ENCODE results near the gene SPAG17.

Gene SPAG17

DNA sequence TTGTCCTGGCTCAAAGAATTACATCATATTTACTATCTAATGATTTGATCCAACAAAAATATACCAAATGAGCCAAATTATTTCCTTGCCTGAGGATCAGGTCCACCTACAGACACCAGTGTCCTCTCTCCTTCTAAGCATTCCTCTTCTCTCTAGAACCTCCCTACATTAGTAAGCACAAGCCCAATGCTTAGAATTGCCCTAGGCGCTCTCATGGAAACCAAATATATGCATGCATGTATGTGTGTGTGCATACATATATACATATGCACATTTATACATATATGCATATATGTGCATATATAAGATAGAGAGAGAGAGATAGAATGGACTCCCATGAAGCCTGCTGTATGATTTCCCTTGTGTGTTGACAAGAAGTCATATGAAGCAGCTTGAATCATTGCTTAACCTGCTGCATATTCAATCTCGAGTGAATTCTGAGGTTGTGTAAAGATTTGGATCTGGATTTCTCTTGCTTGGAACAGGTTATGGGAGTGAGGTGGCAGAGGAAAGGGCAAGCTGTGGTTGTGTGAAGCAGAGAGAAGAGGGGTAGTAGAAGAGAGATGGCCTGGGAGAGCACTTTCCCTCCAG, 66.1 kb downstream of the SPAG17 start:
- no peak for DNase-seq (ENCODE audit: low read depth)

- DNase-seq (ENCODE audit: low read depth) = no peak
Measured at GRCh38 chr1:118118469-118118868, 66.6 kb downstream of the SPAG17 start.

DNA sequence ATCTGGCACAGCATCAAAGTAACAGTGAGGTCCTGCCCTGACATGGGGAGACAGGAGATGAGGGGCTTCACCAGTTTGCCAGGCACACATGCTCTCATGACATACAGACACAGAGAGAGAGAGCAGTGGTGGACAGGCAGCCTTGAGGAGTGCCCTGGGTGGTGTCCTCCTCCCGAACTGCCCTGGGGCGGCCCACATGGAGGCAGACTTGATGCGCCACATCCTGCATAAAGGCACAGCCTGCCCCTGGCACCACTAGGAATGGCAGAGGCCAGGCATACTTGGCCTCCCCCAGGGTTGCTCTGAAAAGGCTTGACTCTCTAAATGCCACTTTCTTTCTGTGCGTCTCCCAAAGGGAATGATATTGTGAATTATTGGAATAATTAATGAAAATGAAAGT, 67.5 kb downstream of the SPAG17 start:
- no peak for DNase-seq (ENCODE audit: low read depth)

DNA sequence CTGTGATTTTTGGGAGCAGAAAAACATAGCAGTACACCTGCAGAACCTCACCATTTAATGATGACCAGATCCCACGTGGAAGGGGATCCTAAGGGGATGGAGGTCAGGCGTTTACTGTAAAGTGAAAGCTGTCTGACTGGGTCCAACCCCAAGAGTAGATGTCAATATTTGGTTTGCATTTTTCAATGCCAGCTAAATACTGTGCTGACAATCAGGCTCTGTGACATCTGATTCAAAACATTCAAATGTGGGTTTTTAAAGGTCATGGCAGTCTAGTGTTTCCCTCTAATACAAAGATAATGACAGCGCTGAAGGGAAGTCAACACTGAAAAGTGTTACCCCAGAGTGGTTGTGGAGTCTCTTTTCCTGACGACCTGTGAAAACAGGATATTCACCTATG, 68.1 kb downstream of the SPAG17 start:
- DNase-seq (ENCODE audit: low read depth) = no peak

DNA sequence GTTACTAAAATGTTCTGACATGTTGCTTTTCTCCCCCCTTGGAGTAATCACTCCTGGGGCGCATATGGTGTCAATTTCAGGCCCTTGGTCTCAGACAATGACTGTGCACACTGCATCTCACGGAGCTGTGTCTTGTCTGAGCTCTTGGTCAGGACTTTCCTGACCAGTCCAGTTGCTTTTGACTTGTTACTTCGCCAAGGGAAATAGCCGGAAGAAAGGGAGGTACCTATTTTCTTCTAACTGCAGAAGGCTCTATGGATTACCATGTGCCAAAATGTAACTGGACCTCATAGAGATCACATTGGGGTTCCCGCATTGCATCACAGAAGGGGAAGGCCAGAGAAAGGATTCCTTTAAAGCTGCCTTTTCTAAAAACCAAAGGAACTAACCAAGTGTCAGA, 68.6 kb downstream of the SPAG17 start:
- DNase-seq (ENCODE audit: low read depth) = no peak

DNA sequence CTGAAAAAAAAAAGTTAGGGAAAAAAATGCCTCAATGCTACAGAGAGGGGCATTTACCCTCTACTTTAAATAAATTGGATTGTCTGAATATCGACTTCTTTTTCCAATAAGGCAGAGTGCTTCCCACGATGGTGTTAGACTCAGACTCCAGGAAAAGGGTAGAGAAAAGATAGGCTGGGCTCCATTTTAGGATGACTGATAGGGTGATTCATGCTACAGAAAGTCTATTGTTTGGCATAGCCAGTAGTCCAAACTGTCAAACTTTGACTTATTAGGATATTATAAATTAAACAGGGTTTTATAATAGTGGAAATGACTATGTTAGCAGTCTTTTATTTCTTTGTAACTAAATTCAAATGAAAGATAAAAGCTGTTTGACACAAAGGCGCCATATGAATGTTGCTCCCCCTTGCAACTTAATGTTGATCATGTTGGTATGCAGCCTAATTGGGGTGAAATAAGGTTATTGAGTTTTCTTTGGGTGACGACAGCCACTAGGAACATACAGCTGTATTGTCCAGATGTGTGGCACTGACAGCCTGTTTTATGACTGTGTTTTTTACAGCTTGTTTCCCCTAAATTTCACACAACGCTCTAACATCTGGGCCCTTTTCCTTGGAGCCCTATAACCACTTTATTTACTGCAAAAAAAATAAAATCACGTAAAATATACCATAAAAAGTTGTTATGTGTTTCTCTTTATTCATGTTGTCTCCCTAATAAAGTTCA, 69.3 kb downstream of the SPAG17 start:
- no peak for DNase-seq (ENCODE audit: low read depth)

DNA sequence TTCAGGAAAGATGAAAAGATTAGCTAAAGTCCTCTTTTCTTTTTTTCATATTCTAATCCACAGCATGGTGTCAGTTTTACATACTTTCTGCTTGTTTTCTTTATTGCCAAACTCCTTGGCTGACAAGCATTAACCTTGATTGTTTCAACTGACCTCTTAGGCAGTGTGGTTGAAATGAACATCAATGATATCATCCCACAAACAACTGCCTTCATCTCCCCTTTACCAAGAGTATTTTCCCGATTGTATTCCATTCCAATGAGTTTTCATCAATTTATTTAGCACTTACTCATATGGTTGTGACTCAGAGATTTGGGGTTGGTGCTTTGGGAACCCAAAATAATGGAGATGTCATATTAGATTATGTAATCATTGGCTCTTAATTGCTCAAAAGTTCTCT, 71.8 kb downstream of the SPAG17 start:
- DNase-seq (ENCODE audit: low read depth) = no peak

DNA sequence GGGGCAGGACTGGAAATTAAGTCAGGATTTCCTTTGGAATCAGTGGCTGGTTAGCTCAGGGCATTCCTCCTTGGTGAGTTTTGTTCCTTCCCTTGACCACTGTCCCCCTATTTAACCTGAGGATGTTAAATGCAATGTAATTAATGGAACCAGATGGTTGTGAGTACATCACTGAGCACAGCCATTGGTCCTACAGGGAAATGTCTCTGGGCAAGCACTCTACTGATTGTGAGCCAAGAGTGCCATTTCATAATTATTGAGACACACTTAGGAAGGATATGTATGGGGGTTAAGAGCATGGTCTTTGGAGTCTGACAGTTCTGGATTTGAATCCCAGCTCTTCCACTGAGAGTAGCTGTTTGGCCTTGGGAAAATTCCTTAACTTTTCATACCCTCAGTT, 74.4 kb downstream of the SPAG17 start:
- DNase-seq (ENCODE audit: low read depth) = no peak

DNA sequence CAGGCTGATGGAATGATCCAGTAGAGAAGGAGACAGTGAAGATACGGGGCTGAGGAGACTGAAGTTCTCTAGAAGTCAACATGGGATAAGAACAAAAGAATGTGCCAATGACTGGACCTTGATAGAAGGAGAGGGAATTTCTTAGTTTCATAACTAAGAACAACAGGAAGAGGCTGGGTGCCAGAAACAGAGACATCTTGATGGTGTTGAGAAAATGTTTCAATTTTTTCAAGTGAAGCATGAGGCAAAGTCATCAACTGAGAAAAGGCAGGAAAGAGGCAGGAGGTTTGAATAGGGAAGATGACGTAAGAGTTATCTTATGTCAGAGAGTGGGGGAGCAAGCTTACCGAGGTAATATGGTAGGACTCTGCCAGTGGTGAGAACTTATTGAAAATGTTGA, 80.1 kb downstream of the SPAG17 start:
- DNase-seq (ENCODE audit: low read depth) = no peak

DNA sequence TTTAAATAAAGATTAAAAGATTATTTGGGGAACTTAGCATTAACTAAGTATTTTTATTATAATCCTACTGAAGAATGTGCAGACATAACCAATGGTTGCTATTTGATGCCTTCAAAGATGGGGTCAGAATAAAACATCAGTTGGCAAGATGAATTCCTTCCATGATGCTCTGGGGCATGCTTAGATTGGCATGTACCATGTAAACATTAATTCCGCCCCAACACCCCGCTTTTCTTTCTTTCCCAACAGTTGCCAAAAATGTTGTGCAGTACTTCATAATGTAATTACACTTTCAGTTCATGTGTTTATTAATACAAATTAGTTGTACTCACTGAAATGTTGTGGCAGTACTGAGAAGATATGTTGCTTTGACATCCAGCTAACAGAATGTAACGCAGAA, 82.6 kb downstream of the SPAG17 start:
- no peak for DNase-seq (ENCODE audit: low read depth)

DNA sequence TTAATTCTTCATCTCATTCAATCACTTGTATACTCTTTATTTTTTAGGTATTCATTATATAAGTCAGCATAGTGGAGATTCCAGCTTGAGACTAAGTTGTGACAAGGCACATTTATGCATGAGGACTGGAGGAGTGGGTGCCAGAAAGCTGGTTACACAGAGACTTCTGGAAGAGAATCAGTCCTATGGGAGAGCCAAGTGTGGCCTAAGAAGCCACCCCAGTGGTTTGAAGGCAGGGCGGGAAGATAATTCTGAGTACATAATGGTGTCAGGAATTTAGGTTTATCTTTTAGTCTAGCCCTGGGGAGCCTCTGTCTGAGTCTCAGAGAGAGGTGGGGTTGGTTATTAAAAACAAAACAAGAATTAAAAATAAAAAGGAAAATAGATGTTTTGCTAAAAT, 83.0 kb downstream of the SPAG17 start:
- DNase-seq (ENCODE audit: low read depth) = no peak

GRCh38 chr1:118101515-118101844, 83.5 kb downstream of the SPAG17 start:
- no peak for DNase-seq (ENCODE audit: low read depth)

- no peak for DNase-seq (ENCODE audit: low read depth)
Measured at GRCh38 chr1:118100686-118101514, 84.1 kb downstream of the SPAG17 start.

DNA sequence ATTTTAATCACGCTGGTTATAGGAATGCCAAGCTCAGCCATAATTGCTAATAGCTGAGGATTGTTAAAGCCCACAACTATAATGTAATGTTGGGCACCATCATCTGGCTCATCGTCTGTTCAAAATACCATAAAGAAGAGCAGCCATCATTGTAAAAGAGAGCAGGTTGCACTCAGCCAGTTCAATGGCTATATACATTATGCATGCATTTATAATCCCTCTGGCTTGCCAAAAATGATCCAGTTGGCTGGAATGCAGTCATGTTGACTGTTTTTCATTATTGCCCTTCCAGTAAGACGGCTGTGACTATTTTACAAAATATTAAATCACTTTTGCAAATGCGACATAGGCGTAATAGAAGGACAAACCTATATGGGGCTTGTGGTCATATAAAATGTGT, 85.3 kb downstream of the SPAG17 start:
- DNase-seq (ENCODE audit: low read depth) = no peak

DNA sequence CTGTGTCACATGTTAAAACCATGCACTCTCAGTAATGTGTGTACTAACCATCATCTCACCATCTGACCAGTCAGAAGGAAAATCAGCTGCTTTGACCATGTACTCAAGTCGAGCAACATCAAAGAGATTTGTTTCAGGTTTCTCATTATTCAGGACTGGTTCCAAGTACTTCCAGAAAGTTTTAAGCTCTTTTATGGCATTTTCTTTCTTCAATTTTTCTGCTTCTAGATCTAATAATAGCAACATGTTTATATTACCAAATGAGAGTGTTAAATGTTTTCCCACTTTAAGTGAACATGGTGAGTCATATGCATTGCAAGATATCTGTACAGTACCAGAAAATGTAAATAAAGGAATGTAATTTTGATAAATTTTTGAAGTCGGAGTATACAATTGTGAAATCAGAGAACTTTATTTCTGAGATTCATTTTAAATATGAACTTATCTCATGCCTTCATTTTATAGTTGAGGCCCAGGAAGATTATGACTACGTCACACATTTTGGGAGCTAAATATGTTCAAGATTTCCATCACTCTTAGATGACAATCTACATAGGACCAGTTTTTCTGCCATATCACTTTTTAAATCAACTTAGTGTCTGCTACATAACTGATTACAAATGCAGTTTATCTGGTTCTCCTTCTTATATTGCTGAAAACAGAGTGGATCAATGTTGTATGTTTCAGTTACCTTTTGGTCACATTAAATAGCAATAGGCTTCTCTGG, 87.2 kb downstream of the SPAG17 start:
- no peak for DNase-seq (ENCODE audit: low read depth)

DNA sequence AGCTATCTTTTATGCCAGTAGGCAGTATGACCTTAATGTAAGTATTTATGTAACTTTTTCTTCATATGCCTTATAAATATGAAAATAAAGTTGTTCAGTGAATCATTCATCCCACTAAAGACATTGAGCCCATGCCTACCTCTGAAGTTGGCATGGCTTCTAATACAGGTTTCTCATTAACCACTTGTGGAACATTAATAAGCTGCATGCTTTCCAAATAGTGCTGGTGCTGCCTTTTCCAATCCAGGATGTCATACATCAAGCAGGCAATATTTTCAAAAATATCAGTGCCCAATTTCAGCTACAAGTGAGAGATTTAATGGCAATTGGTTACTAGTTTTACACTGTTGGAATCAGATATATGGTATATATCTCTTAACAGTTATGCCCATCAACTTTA, 92.0 kb downstream of the SPAG17 start:
- no peak for DNase-seq (ENCODE audit: low read depth)

DNA sequence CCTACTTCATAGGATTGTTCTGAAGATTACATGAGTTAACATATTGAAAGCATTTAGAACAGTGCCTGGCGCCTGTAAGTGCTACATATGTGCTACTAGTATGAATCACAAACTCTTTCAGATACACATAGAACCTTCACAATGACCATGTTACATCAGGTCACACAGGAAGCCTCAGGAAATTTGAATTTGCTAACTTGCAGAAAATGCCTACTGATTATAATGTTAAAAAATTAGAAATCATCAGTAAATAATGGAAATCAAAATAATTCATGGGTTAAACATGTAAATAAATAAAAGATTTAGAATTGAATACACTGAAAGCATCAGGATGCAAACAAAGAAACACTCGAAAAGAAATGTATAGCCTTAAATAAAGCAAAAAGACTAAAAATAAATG, 94.9 kb downstream of the SPAG17 start:
- DNase-seq (ENCODE audit: low read depth) = no peak

DNA sequence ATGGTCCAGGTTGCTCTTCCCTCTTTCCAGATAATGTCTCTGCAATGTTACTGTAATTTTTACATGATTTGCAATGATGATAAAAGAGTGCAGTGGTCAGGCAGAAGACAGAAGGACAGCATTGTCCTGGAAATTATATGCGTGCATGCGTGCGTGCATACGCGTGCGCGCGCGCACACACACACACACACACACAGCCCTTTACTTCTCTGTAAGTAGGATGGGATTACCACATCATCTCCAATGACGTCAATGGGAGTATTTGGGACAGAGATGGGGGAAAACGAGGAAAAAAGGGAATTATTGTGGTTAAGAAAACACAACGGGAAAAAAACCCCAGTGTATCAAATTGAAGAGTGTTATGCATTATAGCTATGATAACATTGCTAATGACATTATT, 99.7 kb downstream of the SPAG17 start:
- DNase-seq (ENCODE audit: low read depth) = no peak

DNA sequence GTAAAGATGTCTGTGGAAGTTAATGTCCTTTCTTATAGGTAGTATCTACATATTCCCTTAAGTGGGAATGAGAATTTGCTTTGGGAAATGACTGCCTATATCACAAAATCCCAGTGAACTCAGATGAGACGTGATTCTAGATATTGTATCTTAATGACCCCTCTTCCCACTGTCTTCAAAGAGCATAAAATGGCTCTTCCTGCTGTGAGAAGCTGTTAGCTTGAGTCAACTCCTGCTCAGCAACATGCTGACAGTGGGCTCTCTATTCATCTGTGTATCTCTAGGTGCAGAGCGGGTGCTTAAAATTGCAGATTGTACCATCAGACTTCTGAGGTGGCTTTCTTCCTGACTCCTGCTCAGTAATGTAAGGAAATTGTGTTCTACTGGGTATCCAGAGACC, 100.6 kb downstream of the SPAG17 start:
- no peak for DNase-seq (ENCODE audit: low read depth)

GRCh38 chr1:118082984-118083383, 102.0 kb downstream of the SPAG17 start:
- DNase-seq (ENCODE audit: low read depth) = no peak

GRCh38 chr1:118081387-118081786, 103.6 kb downstream of the SPAG17 start:
- no peak for DNase-seq (ENCODE audit: low read depth)

DNA sequence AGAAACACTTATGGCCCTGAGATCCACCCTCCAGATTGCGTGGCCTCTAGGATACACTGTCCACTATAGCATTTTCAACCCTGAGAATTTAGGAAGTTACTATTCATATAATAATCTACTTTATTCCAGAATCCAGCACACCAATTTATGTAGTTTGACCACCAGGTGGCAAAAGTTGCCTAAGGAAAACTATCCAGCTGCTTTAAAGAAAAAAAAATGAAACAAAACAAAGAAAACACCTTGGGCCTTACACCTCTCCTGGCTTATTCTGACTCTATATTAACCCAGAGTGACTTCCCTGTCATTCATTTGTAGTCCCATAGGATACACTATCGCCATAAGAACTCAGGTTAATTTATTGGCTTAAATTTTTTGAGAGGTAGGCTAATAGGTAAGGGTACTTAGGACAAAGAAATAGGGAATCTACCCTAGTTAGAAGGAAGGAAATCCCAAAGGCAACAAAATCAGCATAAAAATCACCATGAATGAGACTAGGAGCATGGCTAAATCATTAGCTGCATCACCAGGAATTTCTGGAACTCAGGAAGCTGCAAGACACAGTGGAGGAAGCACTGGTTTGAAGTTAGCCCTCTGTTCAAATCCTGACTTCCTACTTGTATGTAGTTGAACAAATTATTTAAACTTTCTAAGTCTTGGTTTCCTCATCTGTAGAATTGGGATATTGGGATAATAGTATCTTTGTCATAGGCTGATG, 107.5 kb downstream of the SPAG17 start:
- DNase-seq (ENCODE audit: low read depth) = no peak
